DND-41 (cell line): ENCODE data around the gene COL25A1.

Experiments
- ATAC-seq: fragments of 200-7000 bp; cut with Tn5 transposase; 3 replicates; pipeline ENCODE4 v1.9.1; 2021; ENCODE audit warnings: low read depth; ENCODE audit not compliant: insufficient read depth
- DNase-seq: peaks from one replicate; pipeline ENCODE4 v3.0.0-alpha.2; 2020
- H2AFZ ChIP-seq: 2 replicates; pipeline ENCODE4 v1.6.0; 2012; ENCODE audit warnings: low read depth, low read length
- H3K27ac ChIP-seq: 2 replicates; pipeline ENCODE4 v1.5.1; 2012; ENCODE audit warnings: low read length, inconsistent platforms
- H3K27me3 ChIP-seq: fragments of 200-600 bp; sonication (generic); 2 replicates; pipeline ENCODE4 v1.6.0; 2012; ENCODE audit warnings: low read length, mild to moderate bottlenecking, inconsistent platforms; ENCODE audit not compliant: insufficient read depth, poor library complexity
- H3K36me3 ChIP-seq: 2 replicates; pipeline ENCODE4 v1.5.1; 2012; ENCODE audit warnings: low read length, inconsistent platforms; ENCODE audit not compliant: insufficient read depth
- H3K4me1 ChIP-seq: 2 replicates; pipeline ENCODE4 v1.5.1; 2012; ENCODE audit warnings: mild to moderate bottlenecking, low read length; ENCODE audit not compliant: insufficient read depth
- H3K4me2 ChIP-seq: 2 replicates; pipeline ENCODE4 v1.6.0; 2012; ENCODE audit warnings: mild to moderate bottlenecking, moderate library complexity, low read length, inconsistent platforms; ENCODE audit not compliant: insufficient read depth
- H3K4me3 ChIP-seq, 2 experiments: fragments of 200-600 bp in 1 of 2; shearing (Covaris generic) in 1 of 2; 2 replicates each; pipeline ENCODE4 v1.5.1; 2012 to 2016; ENCODE audit warnings: inconsistent platforms in 2 of 2, low read length in 2 of 2, mild to moderate bottlenecking in 2 of 2, low read depth in 1 of 2, moderate library complexity in 1 of 2
- H3K79me2 ChIP-seq: 2 replicates; pipeline ENCODE4 v1.6.0; 2012; ENCODE audit warnings: low read length, inconsistent platforms; ENCODE audit not compliant: insufficient read depth
- H3K9ac ChIP-seq: 2 replicates; pipeline ENCODE4 v1.6.0; 2012; ENCODE audit warnings: low read depth, mild to moderate bottlenecking, inconsistent platforms, low read length, moderate library complexity
- H3K9me3 ChIP-seq: 2 replicates; pipeline ENCODE4 v1.5.1; 2012; ENCODE audit warnings: low read length, moderate library complexity, mild to moderate bottlenecking, inconsistent platforms; ENCODE audit not compliant: insufficient read depth, severe bottlenecking
- H4K20me1 ChIP-seq: 2 replicates; pipeline ENCODE4 v1.6.0; 2012; ENCODE audit warnings: low read length; ENCODE audit not compliant: insufficient read depth
- EZH2 ChIP-seq: IDR thresholded peaks from 3 replicates; pipeline ENCODE4 v1.6.1; 2012; ENCODE audit warnings: borderline replicate concordance, low read depth, mild to moderate bottlenecking, moderate library complexity, low read length, inconsistent platforms; ENCODE audit not compliant: severe bottlenecking
- TF ChIP-seq, protein P1 (sequence below): IDR thresholded peaks from 2 replicates; pipeline ENCODE4 v1.5.1; 2012; ENCODE audit warnings: borderline replicate concordance, low read length, moderate library complexity, mild to moderate bottlenecking; ENCODE audit not compliant: poor library complexity, severe bottlenecking; ENCODE audit errors: extremely low read depth

The COL25A1 gene

DNA sequence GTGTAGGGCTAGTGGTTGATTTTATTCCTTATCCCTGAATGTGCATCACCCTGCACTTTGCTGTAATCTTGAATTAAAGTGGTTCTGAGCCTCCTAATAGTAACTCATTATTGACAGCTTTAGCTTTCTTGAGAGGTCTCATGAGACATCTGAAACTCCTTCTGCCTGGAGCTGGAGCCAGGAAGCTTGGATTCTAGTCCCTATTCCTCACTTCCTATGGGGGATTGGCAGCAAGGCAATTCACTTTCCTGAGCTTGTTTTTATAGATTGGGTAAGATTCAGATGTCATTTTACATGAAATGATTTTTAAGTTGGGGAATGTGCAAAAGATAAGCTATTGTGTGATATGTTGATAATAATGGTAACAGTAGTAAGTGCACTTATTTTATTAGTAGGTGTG is 522.5 kb downstream of the COL25A1 start:
- Histone ChIP-seq H4K20me1 (no peaks in the 10 kb centered on the region), H3K36me3 (no peaks in the 10 kb centered on the region), H3K9ac (no peak overlapping the region), H3K27me3 (no peaks in the 10 kb centered on the region), H3K4me2 (no peak overlapping the region), H3K79me2 (no peaks in the 10 kb centered on the region), H3K4me1 (no peaks in the 10 kb centered on the region), H3K9me3 (no peaks in the 10 kb centered on the region), H3K4me3 (no peak overlapping the region), H2AFZ (no peak overlapping the region), H3K27ac (no peak overlapping the region)
- ATAC-seq = no peak
- DNase-seq = no peak
- TF ChIP-seq, protein P1, sequence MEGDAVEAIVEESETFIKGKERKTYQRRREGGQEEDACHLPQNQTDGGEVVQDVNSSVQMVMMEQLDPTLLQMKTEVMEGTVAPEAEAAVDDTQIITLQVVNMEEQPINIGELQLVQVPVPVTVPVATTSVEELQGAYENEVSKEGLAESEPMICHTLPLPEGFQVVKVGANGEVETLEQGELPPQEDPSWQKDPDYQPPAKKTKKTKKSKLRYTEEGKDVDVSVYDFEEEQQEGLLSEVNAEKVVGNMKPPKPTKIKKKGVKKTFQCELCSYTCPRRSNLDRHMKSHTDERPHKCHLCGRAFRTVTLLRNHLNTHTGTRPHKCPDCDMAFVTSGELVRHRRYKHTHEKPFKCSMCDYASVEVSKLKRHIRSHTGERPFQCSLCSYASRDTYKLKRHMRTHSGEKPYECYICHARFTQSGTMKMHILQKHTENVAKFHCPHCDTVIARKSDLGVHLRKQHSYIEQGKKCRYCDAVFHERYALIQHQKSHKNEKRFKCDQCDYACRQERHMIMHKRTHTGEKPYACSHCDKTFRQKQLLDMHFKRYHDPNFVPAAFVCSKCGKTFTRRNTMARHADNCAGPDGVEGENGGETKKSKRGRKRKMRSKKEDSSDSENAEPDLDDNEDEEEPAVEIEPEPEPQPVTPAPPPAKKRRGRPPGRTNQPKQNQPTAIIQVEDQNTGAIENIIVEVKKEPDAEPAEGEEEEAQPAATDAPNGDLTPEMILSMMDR = no peak

GRCh38 chr4:108777388-108777787 is 525.1 kb downstream of the COL25A1 start:
- Histone ChIP-seq H2AFZ (no peak overlapping the region), H3K4me2 (no peak overlapping the region), H4K20me1 (no peaks in the 10 kb centered on the region), H3K9ac (no peak overlapping the region), H3K4me3 (no peak overlapping the region), H3K9me3 (no peaks in the 10 kb centered on the region), H3K27ac (no peak overlapping the region), H3K4me1 (no peaks in the 10 kb centered on the region), H3K27me3 (no peaks in the 10 kb centered on the region), H3K36me3 (no peaks in the 10 kb centered on the region), H3K79me2 (no peaks in the 10 kb centered on the region)
- TF ChIP-seq, protein P1 = no peak
- no peak for TF ChIP-seq EZH2
- ATAC-seq (no peak), DNase-seq (no peak)

- no peak for TF ChIP-seq EZH2
- TF ChIP-seq, protein P1 = no peak
- Histone ChIP-seq H3K4me1 (no peaks in the 10 kb centered on the region), H3K27ac (no peak overlapping the region), H3K27me3 (no peaks in the 10 kb centered on the region), H3K79me2 (no peaks in the 10 kb centered on the region), H3K4me2 (no peak overlapping the region), H3K9me3 (no peaks in the 10 kb centered on the region), H2AFZ (no peak overlapping the region), H3K4me3 (no peak overlapping the region), H3K9ac (no peak overlapping the region), H3K36me3 (no peaks in the 10 kb centered on the region), H4K20me1 (no peaks in the 10 kb centered on the region)
- DNase-seq (no peak), ATAC-seq (no peak)
Observed at GRCh38 chr4:108775921-108776320, 526.5 kb downstream of the COL25A1 start.

GRCh38 chr4:108774809-108775530 is 527.5 kb downstream of the COL25A1 start:
- ATAC-seq (peak; percentile 60; the same call in 2 of the 3 replicates), DNase-seq (no peak)
- Histone ChIP-seq H3K4me3 (no peak overlapping the region), H3K4me2 (no peak overlapping the region), H4K20me1 (no peaks in the 10 kb centered on the region), H3K4me1 (no peaks in the 10 kb centered on the region), H2AFZ (peak overlapping the region; percentile 38; the same call in 1 of the 2 replicates), H3K27ac (no peak overlapping the region), H3K36me3 (no peaks in the 10 kb centered on the region), H3K27me3 (no peaks in the 10 kb centered on the region), H3K9me3 (no peaks in the 10 kb centered on the region), H3K9ac (no peak overlapping the region), H3K79me2 (no peaks in the 10 kb centered on the region)
- TF ChIP-seq EZH2 = no peak
- TF ChIP-seq, protein P1 = peak; percentile 27
